Measurements from ENCODE around the gene RBM45.
"Not testable (repeated sequence)": the region's sequence is repeated elsewhere in the genome, so short reads cannot be mapped to it uniquely, and the experiment has no call there.

Gene RBM45

GRCh38 chr2:178112202-178113152, at the start of gene RBM45:
Gene RBM45, plus strand, starts transcription at chr2:178112437. Its CDS starts 110 bp downstream, at chr2:178112547.
- DNase-seq (ENCODE audit: low read depth) = peak; percentile 74

- DNase-seq (ENCODE audit: low read depth) = no peak
Observed at GRCh38 chr2:178066324-178066723, 45.9 kb upstream of the RBM45 start.

- no peak for DNase-seq (ENCODE audit: low read depth)
Observed at GRCh38 chr2:178066890-178067669, 45.2 kb upstream of the RBM45 start.

GRCh38 chr2:178068823-178069454, 43.3 kb upstream of the RBM45 start:
- no peak for DNase-seq (ENCODE audit: low read depth)

- DNase-seq (ENCODE audit: low read depth) = no peak
Observed at GRCh38 chr2:178069551-178069950, 42.7 kb upstream of the RBM45 start.

- no peak for DNase-seq (ENCODE audit: low read depth)
Observed at GRCh38 chr2:178070824-178071223, 41.4 kb upstream of the RBM45 start.

GRCh38 chr2:178072000-178072382, 40.2 kb upstream of the RBM45 start:
- DNase-seq (ENCODE audit: low read depth) = no peak

GRCh38 chr2:178072383-178073301, 39.6 kb upstream of the RBM45 start, which contains the start of gene PDE11A:
Gene PDE11A, minus strand, starts transcription at chr2:178072777. Its CDS starts 340 bp downstream, at chr2:178072437.
- DNase-seq (ENCODE audit: low read depth) = no peak

GRCh38 chr2:178074123-178075005, 37.9 kb upstream of the RBM45 start:
- no peak for DNase-seq (ENCODE audit: low read depth)

GRCh38 chr2:178075006-178075326, 37.3 kb upstream of the RBM45 start:
- DNase-seq (ENCODE audit: low read depth) = no peak

- DNase-seq (ENCODE audit: low read depth) = no peak
Observed at GRCh38 chr2:178076130-178076529, 36.1 kb upstream of the RBM45 start.

GRCh38 chr2:178079279-178079678, 33.0 kb upstream of the RBM45 start:
- DNase-seq (ENCODE audit: low read depth) = not testable (repeated sequence)

GRCh38 chr2:178082408-178083045, 29.7 kb upstream of the RBM45 start:
- no peak for DNase-seq (ENCODE audit: low read depth)

- DNase-seq (ENCODE audit: low read depth) = no peak
Observed at GRCh38 chr2:178084273-178084672, 28.0 kb upstream of the RBM45 start.

- DNase-seq (ENCODE audit: low read depth) = no peak
Observed at GRCh38 chr2:178088774-178089270, 23.4 kb upstream of the RBM45 start.

GRCh38 chr2:178093471-178093870, 18.8 kb upstream of the RBM45 start:
- DNase-seq (ENCODE audit: low read depth) = no peak

- DNase-seq (ENCODE audit: low read depth) = no peak
Observed at GRCh38 chr2:178101321-178102079, 10.7 kb upstream of the RBM45 start.

GRCh38 chr2:178105566-178105965, 6.7 kb upstream of the RBM45 start:
- DNase-seq (ENCODE audit: low read depth) = no peak

- no peak for DNase-seq (ENCODE audit: low read depth)
Observed at GRCh38 chr2:178106053-178106452, 6.2 kb upstream of the RBM45 start.

All from stimulated activated CD4-positive, alpha-beta T cell treated with anti-CD3 and anti-CD28 coated beads, Interleukin-2, amount 100 ng/mL, for 4 hours (primary cell).